H1 (cell line): ENCODE measurements around the gene RPS17. TPM values are rescaled to one million over a fixed set of nuclear protein-coding genes. Genes with fewer than 3 reads are reported as not detected.

Experiments used
- CTCF ChIA-PET: fragments of 300-600 bp; sonication (Branson Sonifier 250); formaldehyde crosslinking; loops from one replicate; lab custom pipeline; 2021; ENCODE audit not compliant: partially characterized antibody; lab: Charles Lee
- POLR2A ChIA-PET: fragments of 300-600 bp; sonication (Branson Sonifier 250); formaldehyde crosslinking; loops from one replicate; lab custom pipeline; 2021; ENCODE audit warnings: inconsistent platforms; ENCODE audit not compliant: partially characterized antibody; lab: Charles Lee
- DNase-seq, 2 experiments: peaks; one replicate each; pipeline versions ENCODE4 v3.0.0 to v3.0.0-alpha.2; 2010 to 2022; ENCODE audit warnings: low spot score in 2 of 2, low read depth in 1 of 2, mixed read lengths in 1 of 2
- FAIRE-seq: peaks from 2 replicates; lab custom pipeline; 2011; peaks lifted over from hg19 to GRCh38; lab: Jason Lieb, UNC
- H2AFZ ChIP-seq: 2 replicates; pipeline ENCODE4 v1.8.1; 2012; ENCODE audit warnings: low read length, inconsistent platforms
- H2AK5ac ChIP-seq: 2 replicates; pipeline ENCODE4 v1.6.1; 2013; ENCODE audit warnings: low read depth, low read length
- H2BK120ac ChIP-seq: replicated peaks from 2 replicates; pipeline ENCODE3; 2013; ENCODE audit warnings: low read depth, low read length, inconsistent platforms
- H2BK12ac ChIP-seq: 2 replicates; pipeline ENCODE4 v1.6.1; 2013; ENCODE audit warnings: low read depth, low read length
- H2BK15ac ChIP-seq: 2 replicates; pipeline ENCODE4 v1.6.1; 2013; ENCODE audit warnings: low read length
- H2BK20ac ChIP-seq: 2 replicates; pipeline ENCODE4 v1.6.1; 2013; ENCODE audit warnings: low read length
- H2BK5ac ChIP-seq: 2 replicates; pipeline ENCODE4 v1.6.1; 2013; ENCODE audit warnings: low read depth, low read length
- H3K14ac ChIP-seq: 2 replicates; pipeline ENCODE4 v1.6.1; 2013; ENCODE audit warnings: inconsistent platforms; ENCODE audit not compliant: insufficient read length
- H3K18ac ChIP-seq: 2 replicates; pipeline ENCODE4 v1.6.1; 2013; ENCODE audit warnings: low read length; ENCODE audit errors: extremely low read depth
- H3K23ac ChIP-seq: 2 replicates; pipeline ENCODE4 v1.6.1; 2013; ENCODE audit warnings: inconsistent platforms; ENCODE audit not compliant: insufficient read length
- H3K23me2 ChIP-seq: 2 replicates; pipeline ENCODE4 v1.6.1; 2013; ENCODE audit warnings: low read depth, low read length
- H3K27ac ChIP-seq: 2 replicates; pipeline ENCODE4 v1.6.1; 2011; ENCODE audit warnings: low read depth, low read length, inconsistent platforms
- H3K27me3 ChIP-seq, 4 experiments: replicated peaks in 1 of 4; 1 replicate in 1 of 4; 2 replicates in 3 of 4; pipeline versions ENCODE4 v1.6.1 to v1.8.1; 2011 to 2013; ENCODE audit warnings: low read length in 3 of 4, mild to moderate bottlenecking in 3 of 4, inconsistent platforms in 2 of 4, mixed read lengths in 2 of 4, moderate library complexity in 1 of 4; ENCODE audit not compliant: control insufficient read depth in 3 of 4, insufficient read depth in 3 of 4; ENCODE audit errors: extremely low read depth in 1 of 4
- H3K36me3 ChIP-seq, 4 experiments: 2 replicates each; pipeline versions ENCODE4 v1.6.1 to v1.8.1; 2011 to 2013; ENCODE audit warnings: mild to moderate bottlenecking in 4 of 4, low read length in 3 of 4, moderate library complexity in 2 of 4, control low read depth in 1 of 4, inconsistent platforms in 1 of 4; ENCODE audit not compliant: insufficient read depth in 4 of 4, control insufficient read depth in 2 of 4
- H3K4ac ChIP-seq: replicated peaks from 2 replicates; pipeline ENCODE3; 2013; ENCODE audit warnings: low read length, low read depth, mixed read lengths, inconsistent platforms; ENCODE audit not compliant: insufficient read length
- H3K4me1 ChIP-seq, 4 experiments: replicated peaks in 1 of 4; 1 replicate in 1 of 4; 2 replicates in 3 of 4; pipeline versions ENCODE4 v1.6.1 to v1.8.1; 2011 to 2013; ENCODE audit warnings: low read length in 3 of 4, inconsistent platforms in 2 of 4, mixed read lengths in 1 of 4; ENCODE audit not compliant: insufficient read depth in 4 of 4, control insufficient read depth in 3 of 4
- H3K4me2 ChIP-seq, 2 experiments: 2 replicates each; pipeline versions ENCODE4 v1.6.1 to v1.8.1; 2011 to 2013; ENCODE audit warnings: low read depth in 2 of 2, low read length in 2 of 2, control low read depth in 1 of 2, inconsistent platforms in 1 of 2, mild to moderate bottlenecking in 1 of 2; ENCODE audit not compliant: insufficient read depth in 1 of 2
- H3K4me3 ChIP-seq, 4 experiments: fragments of 200-600, 300-600 bp in 1 of 4; sonication (generic), shearing (Covaris generic), sonication (Bioruptor Twin) in 1 of 4; 2 replicates each; pipeline versions ENCODE4 v1.5.1 to v1.8.1; 2011 to 2016; ENCODE audit warnings: low read length in 4 of 4, low read depth in 3 of 4, control low read depth in 2 of 4, inconsistent platforms in 2 of 4, mild to moderate bottlenecking in 2 of 4, mixed read lengths in 1 of 4, moderate library complexity in 1 of 4; ENCODE audit not compliant: insufficient read depth in 2 of 4; ENCODE audit errors: extremely low read depth in 1 of 4
- H3K56ac ChIP-seq: replicated peaks from 2 replicates; pipeline ENCODE3; 2013; ENCODE audit warnings: low read depth, mild to moderate bottlenecking, mixed read lengths, low read length, inconsistent platforms; ENCODE audit not compliant: insufficient read length
- H3K79me1 ChIP-seq: 2 replicates; pipeline ENCODE4 v1.6.1; 2013; ENCODE audit warnings: low read depth, low read length, control low read depth
- H3K79me2 ChIP-seq, 2 experiments: 2 replicates each; pipeline versions ENCODE4 v1.6.1 to v1.8.1; 2012 to 2013; ENCODE audit warnings: low read length in 2 of 2, mild to moderate bottlenecking in 2 of 2, inconsistent platforms in 1 of 2; ENCODE audit not compliant: insufficient read depth in 2 of 2, control insufficient read depth in 1 of 2
- H3K9ac ChIP-seq, 4 experiments: replicated peaks in 1 of 4; 1 replicate in 1 of 4; 2 replicates in 3 of 4; pipeline versions ENCODE4 v1.6.1 to v1.8.1; 2011 to 2013; ENCODE audit warnings: low read depth in 3 of 4, low read length in 3 of 4, control low read depth in 2 of 4, mild to moderate bottlenecking in 2 of 4, moderate library complexity in 2 of 4, inconsistent platforms in 1 of 4; ENCODE audit errors: extremely low read depth in 1 of 4
- H3K9me3 ChIP-seq, 2 experiments: 2 replicates each; pipeline versions ENCODE4 v1.6.1 to v1.8.1; 2012 to 2013; ENCODE audit warnings: mild to moderate bottlenecking in 2 of 2, moderate library complexity in 2 of 2, control low read depth in 1 of 2, inconsistent platforms in 1 of 2, low read depth in 1 of 2, low read length in 1 of 2, mixed read lengths in 1 of 2; ENCODE audit not compliant: insufficient read depth in 2 of 2
- H4K20me1 ChIP-seq, 2 experiments: replicated peaks in 1 of 2; 2 replicates each; pipeline versions ENCODE3 to v1.8.1; 2011 to 2013; ENCODE audit warnings: inconsistent platforms in 2 of 2, low read length in 2 of 2, mild to moderate bottlenecking in 1 of 2; ENCODE audit not compliant: insufficient read depth in 2 of 2, control insufficient read depth in 1 of 2
- H4K5ac ChIP-seq: 2 replicates; pipeline ENCODE4 v1.6.1; 2013; ENCODE audit warnings: low read length, low read depth, mixed read lengths, inconsistent platforms; ENCODE audit not compliant: insufficient read length
- H4K8ac ChIP-seq: 2 replicates; pipeline ENCODE4 v1.8.0; 2013; ENCODE audit warnings: mild to moderate bottlenecking, moderate library complexity, low read length, inconsistent platforms; ENCODE audit not compliant: insufficient read depth; ENCODE audit errors: extremely low read depth
- H4K91ac ChIP-seq: replicated peaks from 2 replicates; pipeline ENCODE3; 2013; ENCODE audit warnings: low read length, mixed read lengths, inconsistent platforms; ENCODE audit not compliant: insufficient read length
- ATF2 ChIP-seq: IDR thresholded peaks from 2 replicates; pipeline ENCODE4 v1.6.1; 2012; ENCODE audit warnings: low read length, inconsistent platforms
- CBX5 ChIP-seq: fragments of 300-800, 300-1000 bp; sonication (generic); IDR thresholded peaks from 2 replicates; pipeline ENCODE4 v1.7.1; 2016; ENCODE audit warnings: antibody characterized with exemption, low read length, low read depth
- EGR1 ChIP-seq: IDR thresholded peaks from 2 replicates; pipeline ENCODE4 v1.6.1; 2011; ENCODE audit warnings: low read depth, low read length, borderline replicate concordance
- FOSL1 ChIP-seq: IDR thresholded peaks from 2 replicates; pipeline ENCODE4 v1.6.1; 2011; ENCODE audit warnings: mild to moderate bottlenecking, low read depth, low read length, moderate library complexity; ENCODE audit not compliant: insufficient read depth
- GABPA ChIP-seq: IDR thresholded peaks from 2 replicates; pipeline ENCODE4 v1.6.1; 2011; ENCODE audit warnings: mild to moderate bottlenecking, low read length, moderate library complexity, borderline replicate concordance; ENCODE audit not compliant: insufficient read depth
- HDAC2 ChIP-seq, 2 experiments: fragments of 300-600 bp in 1 of 2; sonication (generic) in 1 of 2; IDR thresholded peaks; 2 replicates each; pipeline ENCODE4 v1.6.1; 2011 to 2012; ENCODE audit warnings: low read depth in 2 of 2, low read length in 2 of 2, mild to moderate bottlenecking in 2 of 2, moderate library complexity in 2 of 2, borderline replicate concordance in 1 of 2, inconsistent platforms in 1 of 2
- HDAC6 ChIP-seq: IDR thresholded peaks from one replicate; pipeline ENCODE4 v1.7.1; 2012; ENCODE audit warnings: low read depth, mild to moderate bottlenecking, inconsistent platforms, low read length, moderate library complexity
- KDM4A ChIP-seq: IDR thresholded peaks from one replicate; pipeline ENCODE4 v1.7.1; 2012; ENCODE audit warnings: low read depth, mild to moderate bottlenecking, moderate library complexity, low read length, inconsistent platforms; ENCODE audit not compliant: severe bottlenecking
- POLR2A ChIP-seq, 2 experiments: IDR thresholded peaks; 1 replicate in 1 of 2; 2 replicates in 1 of 2; pipeline ENCODE4 v1.6.1; 2011; ENCODE audit warnings: low read depth in 2 of 2, low read length in 2 of 2, mild to moderate bottlenecking in 2 of 2; ENCODE audit errors: control extremely low read depth in 1 of 2
- SIX5 ChIP-seq: IDR thresholded peaks from 2 replicates; pipeline ENCODE4 v1.6.1; 2011; ENCODE audit warnings: mild to moderate bottlenecking, low read depth, low read length
- TCF12 ChIP-seq: IDR thresholded peaks from 2 replicates; pipeline ENCODE4 v1.6.1; 2011; ENCODE audit warnings: low read depth, mild to moderate bottlenecking, low read length
- ZNF274 ChIP-seq: IDR thresholded peaks from 2 replicates; pipeline ENCODE4 v1.7.0; 2012; ENCODE audit warnings: low read length, borderline replicate concordance; ENCODE audit errors: extremely low read depth
- WGBS, 2 experiments: shearing (Covaris generic) in 1 of 2; methylation state at CpG; one replicate each; pipeline versions ENCODE4 v1.1.6 to v1.1.7; 2013 to 2015; ENCODE audit warnings: low lambda C conversion rate in 2 of 2, mixed read lengths in 2 of 2, inconsistent platforms in 1 of 2, low coverage in 1 of 2, missing lambda C conversion rate in 1 of 2; ENCODE audit not compliant: insufficient replicate concordance in 2 of 2, insufficient coverage in 1 of 2, insufficient read length in 1 of 2; ENCODE audit errors: extremely low coverage in 1 of 2, missing lambda C conversion rate in 1 of 2; 5-methylcytosine and 5-hydroxymethylcytosine counted together
- polyA plus RNA-seq, 7 experiments: library from polyadenylated mRNA; depleted of rRNA in 3 of 7; stranded (reverse) in 5 of 7; unstranded in 2 of 7; fragments of >200 nt in 5 of 7; fragments of 200-250 nt in 2 of 7; gene quantifications; 1 replicate in 5 of 7; 2 replicates in 1 of 7; 4 replicates in 1 of 7; pipeline versions ENCODE4 v1.2.1 to v1.2.3, GENCODE V29; 2011 to 2013; ENCODE audit warnings: missing spikeins in 2 of 7, mixed read lengths in 2 of 7
- total RNA-seq: library from RNA; stranded (reverse); fragmentation: NEBNext Ultra II Directional; extraction: Animal tissue kit (Norgen Biotek cat#: 25700); gene quantifications from 2 replicates; pipeline ENCODE4 v1.2.1, GENCODE V29; 2021

RPS17 gene
- total and polyA plus RNA-seq, 2 of the 8 experiments (the other 6 are each of a cell fraction or from before 2014, with no cell fraction given), result 2,416 to 5,590 TPM

DNA sequence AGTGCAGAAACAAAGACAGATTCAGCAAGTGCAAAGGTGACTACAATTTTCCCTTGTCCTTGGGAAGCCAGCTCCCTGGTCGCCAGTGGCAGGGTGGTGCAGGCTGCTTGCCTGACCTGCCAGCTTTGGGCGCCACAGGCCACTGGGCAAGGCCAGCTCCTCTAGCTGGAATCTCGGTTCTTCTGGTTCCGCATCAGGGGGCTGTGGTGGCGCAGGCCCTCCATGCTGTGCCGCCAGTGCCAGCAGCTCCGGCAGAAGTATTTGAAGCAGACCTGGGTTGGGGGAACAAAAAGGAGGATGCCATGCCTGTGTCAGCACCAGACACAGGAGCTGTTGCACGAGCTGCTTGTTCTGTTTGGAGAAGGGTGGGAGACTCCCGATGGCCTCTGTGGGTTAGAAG, 4.2 kb upstream of the RPS17 start:
- Histone ChIP-seq H3K36me3 (peaks cover 0 to 3% (median 0%) of the 10 kb centered on the region in 4 experiments; a peak in 1 of 8 replicates), H3K23ac (no peak overlapping the region), H3K4me1 (peaks cover 3 to 14% (median 7%) of the 10 kb centered on the region in 4 experiments; a peak in 5 of 7 replicates), H3K14ac (no peak overlapping the region), H3K79me1 (no peaks in the 10 kb centered on the region), H3K56ac (no peak overlapping the region), H4K91ac (no peak overlapping the region), H3K18ac (no peak overlapping the region), H3K27me3 (no peaks in the 10 kb centered on the region), H4K20me1 (no peaks in the 10 kb centered on the region), H3K4ac (no peak overlapping the region), H3K79me2 (peaks cover 5 to 8% of the 10 kb centered on the region in 2 experiments), H3K27ac (no peak overlapping the region), H2BK20ac (0 out of 2 replicates have a peak overlapping the region, but pooled peaks have one; percentile 50), H2BK15ac (0 out of 2 replicates have a peak overlapping the region, but pooled peaks have one; percentile 37), H3K4me3 (no peak overlapping the region), H2BK5ac (no peak overlapping the region), H3K9ac (no peak overlapping the region), H2BK12ac (no peak overlapping the region), H4K5ac (no peak overlapping the region), H2BK120ac (no peak overlapping the region), H3K9me3 (no peaks in the 10 kb centered on the region), H2AK5ac (no peak overlapping the region), H4K8ac (no peak overlapping the region), H3K4me2 (no peak overlapping the region), H2AFZ (no peak overlapping the region), H3K23me2 (peaks cover 5% of the 10 kb centered on the region)
- no peak for DNase-seq
- ChIA-PET CTCF (interaction anchor here (0.9 to 6.7 kb wide), 2 partner anchors 14 to 137 kb away, joined by 3 to 54 read pairs; no protein-coding TSS in a partner anchor), POLR2A (interaction anchor here (0.6 to 1.9 kb wide), 3 partner anchors 9 to 125 kb away, joined by 3 to 7 read pairs (median 3); no protein-coding TSS in a partner anchor)
- 85% methylated on average over 7 of the region's 9 CpGs; no CpG with 5 or more reads in 1 of the 2 experiments for WGBS, 2 experiments
- no peak for FAIRE-seq
- TF ChIP-seq ZNF274, result no peak
- no peak for TF ChIP-seq EGR1
- TF ChIP-seq GABPA, result no peak
- TF ChIP-seq HDAC6, result no peak
- no peak for TF ChIP-seq TCF12
- no peak for TF ChIP-seq HDAC2 (IDR thresholded peaks at IDR 0.05; ENCODE audit: borderline replicate concordance in 1 of 2, low read depth in 2 of 2, low read length in 2 of 2)
- no peak for TF ChIP-seq FOSL1
- TF ChIP-seq CBX5, result no peak
- no peak for TF ChIP-seq SIX5
- no peak for TF ChIP-seq ATF2
- no peak for TF ChIP-seq KDM4A
- TF ChIP-seq POLR2A (IDR thresholded peaks at IDR 0.05; ENCODE audit: control extremely low read depth in 1 of 2, low read depth in 2 of 2, low read length in 2 of 2), result no peak
